Esophagus mucosa (tissue), 1 donor: ENCODE measurements around the gene MMRN1. TPM values are rescaled to one million over a fixed set of nuclear protein-coding genes. Genes with fewer than 3 reads are reported as not detected.

Experiments
- ATAC-seq: fragments of 200-7000 bp; cut with Tn5 transposase; one replicate; pipeline ENCODE4 v1.9.1; 2020
- total RNA-seq: library from RNA; stranded (reverse); gene quantifications from one replicate; pipeline ENCODE4 v1.2.4, GENCODE V29; 2023
- donor health status: DM: yes; HTN: yes; CAD: no.

Gene MMRN1
- total RNA-seq, 1 donor from 2014 or later: 6.8 TPM

GRCh38 chr4:89997171-89997704, 102.6 kb downstream of the MMRN1 start:
- no peak for ATAC-seq

GRCh38 chr4:89998469-89999011, 103.9 kb downstream of the MMRN1 start:
- no peak for ATAC-seq

DNA sequence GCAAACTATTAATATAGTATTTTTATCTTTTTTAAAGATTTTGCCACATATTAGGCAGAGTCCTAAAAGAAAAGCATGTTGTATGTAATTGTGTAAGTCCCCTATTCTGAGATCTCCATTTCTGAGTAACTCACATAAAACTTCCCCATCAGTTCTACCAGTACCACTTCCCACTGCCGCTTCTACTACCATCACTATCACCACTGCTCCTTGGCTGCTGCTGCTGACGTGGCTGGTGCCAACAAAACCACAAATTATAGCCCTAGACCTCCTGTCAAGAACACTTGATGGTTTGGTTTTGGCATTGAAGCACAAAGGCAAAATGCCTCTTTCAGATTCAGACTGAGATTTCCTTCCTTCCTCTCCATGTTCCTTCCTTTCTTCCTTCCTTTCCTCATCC, 106.4 kb downstream of the MMRN1 start:
- no peak for ATAC-seq

GRCh38 chr4:90002441-90003062, 107.9 kb downstream of the MMRN1 start:
- ATAC-seq: no peak

Other genes with a start within 250 kb of the MMRN1 start
- gene SNCA, start 57.7 kb upstream of the MMRN1 start, total RNA-seq: 6.5 TPM
- 1.2 TPM for gene CCSER1, start 232.5 kb downstream of the MMRN1 start, total RNA-seq